Measurements from ENCODE around the gene DDO. TPM values are rescaled to one million over a fixed set of nuclear protein-coding genes. Genes with fewer than 3 reads are reported as not detected.

The DDO gene
- total RNA-seq, 4 donors from 2014 or later: 0.88 to 3.3 (median 0.97) TPM; not detected in 1

DNA sequence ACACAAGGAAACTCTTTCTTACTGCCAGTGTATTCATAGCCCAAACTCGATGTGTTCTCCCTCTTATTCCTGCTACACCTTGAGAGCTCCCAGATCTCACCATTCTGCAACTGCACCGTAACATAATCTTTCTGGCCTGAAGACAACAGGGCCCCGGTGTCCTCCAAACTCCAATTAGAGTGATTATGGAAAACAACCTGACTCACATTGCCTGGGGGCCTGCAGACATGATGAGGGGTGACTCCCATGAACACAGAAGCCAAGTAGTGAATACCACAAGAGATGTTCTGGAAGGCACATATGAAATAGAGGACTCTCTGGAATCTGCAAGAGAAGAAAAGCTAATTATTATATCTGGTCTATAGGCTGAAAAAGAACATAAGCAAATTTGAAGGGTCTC is 41.3 kb upstream of the DDO start:
- intact Hi-C loops (cut with DNase I; ENCODE audit: low total_unique reads): no loop called here
- H3K4me3 ChIP-seq: no peak overlapping the region
- no peak for DNase-seq
- peaks cover 0 to 5% of the 10 kb centered on the region in 2 donors for H3K9me3 ChIP-seq
- H3K4me1 ChIP-seq: no peaks in the 10 kb centered on the region
- no peaks in the 10 kb centered on the region for H3K36me3 ChIP-seq
- no peak for TF ChIP-seq POLR2A (IDR thresholded peaks at IDR 0.05)
- TF ChIP-seq, protein P1, sequence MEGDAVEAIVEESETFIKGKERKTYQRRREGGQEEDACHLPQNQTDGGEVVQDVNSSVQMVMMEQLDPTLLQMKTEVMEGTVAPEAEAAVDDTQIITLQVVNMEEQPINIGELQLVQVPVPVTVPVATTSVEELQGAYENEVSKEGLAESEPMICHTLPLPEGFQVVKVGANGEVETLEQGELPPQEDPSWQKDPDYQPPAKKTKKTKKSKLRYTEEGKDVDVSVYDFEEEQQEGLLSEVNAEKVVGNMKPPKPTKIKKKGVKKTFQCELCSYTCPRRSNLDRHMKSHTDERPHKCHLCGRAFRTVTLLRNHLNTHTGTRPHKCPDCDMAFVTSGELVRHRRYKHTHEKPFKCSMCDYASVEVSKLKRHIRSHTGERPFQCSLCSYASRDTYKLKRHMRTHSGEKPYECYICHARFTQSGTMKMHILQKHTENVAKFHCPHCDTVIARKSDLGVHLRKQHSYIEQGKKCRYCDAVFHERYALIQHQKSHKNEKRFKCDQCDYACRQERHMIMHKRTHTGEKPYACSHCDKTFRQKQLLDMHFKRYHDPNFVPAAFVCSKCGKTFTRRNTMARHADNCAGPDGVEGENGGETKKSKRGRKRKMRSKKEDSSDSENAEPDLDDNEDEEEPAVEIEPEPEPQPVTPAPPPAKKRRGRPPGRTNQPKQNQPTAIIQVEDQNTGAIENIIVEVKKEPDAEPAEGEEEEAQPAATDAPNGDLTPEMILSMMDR (IDR thresholded peaks at IDR 0.05): no peak
- no peak overlapping the region for H3K27ac ChIP-seq
- H3K27me3 ChIP-seq: no peaks in the 10 kb centered on the region

DNA sequence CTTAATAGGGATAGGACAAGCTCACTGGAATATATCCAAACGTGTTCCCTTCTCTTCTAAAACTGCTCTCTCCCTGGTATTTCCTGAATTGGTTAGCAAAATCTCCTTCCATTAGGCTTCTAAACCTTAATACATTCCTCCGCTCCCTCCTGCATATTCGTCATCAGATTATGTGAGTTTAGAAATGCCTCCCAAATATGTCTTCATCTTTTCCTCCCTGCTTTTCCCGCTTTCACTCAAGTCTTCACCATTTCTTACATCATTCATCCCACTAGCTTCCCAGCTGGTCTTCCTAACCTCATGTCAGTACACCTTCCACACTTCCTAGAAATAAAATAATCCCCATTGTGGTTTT is 34.1 kb upstream of the DDO start:
- TF ChIP-seq, protein P1 (IDR thresholded peaks at IDR 0.05): no peak
- no peak for TF ChIP-seq POLR2A (IDR thresholded peaks at IDR 0.05)
- Histone ChIP-seq H3K27me3 (no peaks in the 10 kb centered on the region), H3K4me1 (no peaks in the 10 kb centered on the region), H3K36me3 (no peaks in the 10 kb centered on the region), H3K4me3 (no peak overlapping the region), H3K27ac (no peak overlapping the region), H3K9me3 (no peaks in the 10 kb centered on the region)
- intact Hi-C loops (cut with DNase I; ENCODE audit: low total_unique reads): no loop called here
- DNase-seq: no peak

DNA sequence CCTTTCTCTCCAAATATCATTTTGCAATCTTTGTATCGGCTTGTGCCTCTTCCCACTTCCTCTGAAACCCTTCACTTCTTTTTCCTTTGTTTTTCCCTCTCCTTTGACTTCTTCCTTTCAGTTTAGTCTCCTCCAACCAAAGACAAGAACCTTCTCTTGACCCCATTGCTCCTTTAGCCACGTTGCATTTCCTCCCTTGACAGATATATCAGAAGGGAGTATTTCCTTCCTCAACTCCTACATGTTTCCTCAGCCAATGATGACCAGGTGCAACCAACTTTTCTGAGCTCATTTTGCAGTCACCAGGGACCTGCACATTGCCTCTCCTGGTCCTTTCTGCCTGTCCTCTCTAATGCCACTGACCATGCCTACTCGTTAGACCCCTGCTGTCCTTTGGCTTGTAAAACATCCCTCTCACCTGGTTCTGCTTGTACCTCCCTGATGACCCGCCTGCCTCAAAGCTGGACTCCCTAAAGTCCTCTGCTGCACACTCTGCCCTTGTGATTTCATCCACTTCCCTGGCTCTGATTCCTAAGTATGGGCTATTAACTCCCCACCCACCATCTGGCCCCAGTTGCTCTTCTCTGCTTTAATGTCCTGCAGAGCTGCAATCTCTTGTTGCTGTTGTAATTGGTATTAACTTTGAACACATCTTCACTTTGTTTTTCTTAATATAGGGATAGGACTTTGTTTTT is 33.6 kb upstream of the DDO start:
- no peaks in the 10 kb centered on the region for H3K36me3 ChIP-seq
- no peak overlapping the region for H3K27ac ChIP-seq
- intact Hi-C loops (cut with DNase I; ENCODE audit: low total_unique reads): no loop called here
- H3K9me3 ChIP-seq: no peaks in the 10 kb centered on the region
- TF ChIP-seq POLR2A (IDR thresholded peaks at IDR 0.05): no peak
- TF ChIP-seq, protein P1 (IDR thresholded peaks at IDR 0.05): no peak
- DNase-seq: no peak
- no peaks in the 10 kb centered on the region for H3K27me3 ChIP-seq
- no peaks in the 10 kb centered on the region for H3K4me1 ChIP-seq
- H3K4me3 ChIP-seq: no peak overlapping the region

DNA sequence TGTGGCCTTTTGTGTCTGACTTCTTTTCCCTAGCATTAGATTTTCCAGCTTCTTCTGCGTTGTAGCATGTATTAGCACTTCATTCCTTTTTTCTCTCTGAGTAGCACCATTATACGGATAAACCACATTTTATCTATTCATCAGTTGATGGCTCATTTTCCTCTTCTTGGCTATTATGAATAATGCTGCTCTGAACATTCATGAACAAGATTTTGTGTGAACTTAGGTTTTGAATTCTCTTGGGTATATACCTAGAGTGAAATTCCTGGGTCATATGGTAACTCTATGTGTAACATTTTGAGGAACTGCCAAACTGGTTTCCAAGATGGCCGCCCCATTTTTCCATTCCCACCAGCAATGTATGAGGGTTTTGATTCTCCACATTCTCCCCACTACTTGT is 32.4 kb upstream of the DDO start:
- no peak overlapping the region for H3K4me3 ChIP-seq
- TF ChIP-seq, protein P1 (IDR thresholded peaks at IDR 0.05): no peak
- no peak for TF ChIP-seq POLR2A (IDR thresholded peaks at IDR 0.05)
- no peaks in the 10 kb centered on the region for H3K9me3 ChIP-seq
- no peak for DNase-seq
- no peaks in the 10 kb centered on the region for H3K27me3 ChIP-seq
- H3K27ac ChIP-seq: no peak overlapping the region
- H3K4me1 ChIP-seq: no peaks in the 10 kb centered on the region
- no peaks in the 10 kb centered on the region for H3K36me3 ChIP-seq
- intact Hi-C loops (cut with DNase I; ENCODE audit: low total_unique reads): no loop called here

DNA sequence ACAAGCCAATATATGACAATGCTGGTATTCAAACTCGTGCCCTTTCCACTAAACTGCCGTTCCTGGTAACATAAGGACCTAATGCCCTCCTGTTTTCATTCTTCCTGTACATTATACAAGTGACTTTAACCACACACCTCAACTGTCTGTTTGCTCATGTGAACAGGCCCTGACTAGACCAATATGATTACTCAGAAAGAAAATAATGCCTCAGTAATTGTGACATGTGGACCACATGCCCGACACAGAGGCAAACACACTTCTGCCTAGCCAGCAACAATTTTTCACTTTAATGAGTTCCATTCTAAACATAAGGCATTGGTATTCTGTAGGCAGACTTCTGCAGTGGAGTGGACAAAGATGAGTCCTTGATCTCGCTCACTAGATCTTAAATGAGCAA is 31.0 kb upstream of the DDO start:
- TF ChIP-seq, protein P1 (IDR thresholded peaks at IDR 0.05): no peak
- TF ChIP-seq POLR2A (IDR thresholded peaks at IDR 0.05): no peak
- H3K36me3 ChIP-seq: no peaks in the 10 kb centered on the region
- no peaks in the 10 kb centered on the region for H3K27me3 ChIP-seq
- no peaks in the 10 kb centered on the region for H3K4me1 ChIP-seq
- no peak overlapping the region for H3K4me3 ChIP-seq
- intact Hi-C loops (cut with DNase I; ENCODE audit: low total_unique reads): no loop called here
- H3K27ac ChIP-seq: no peak overlapping the region
- H3K9me3 ChIP-seq: no peaks in the 10 kb centered on the region
- no peak for DNase-seq
